Immature natural killer cell (primary cell): ENCODE data around the gene ABI3. TPM values are rescaled to one million over a fixed set of nuclear protein-coding genes. Genes with fewer than 3 reads are reported as not detected.
"Not testable (repeated sequence)": the region's sequence is repeated elsewhere in the genome, so short reads cannot be mapped to it uniquely, and the experiment has no call there.

ENCODE experiments used
- DNase-seq, 3 donors: peaks; one replicate each; pipeline ENCODE4 v3.0.0; 2022; ENCODE audit warnings: mixed read lengths in 1 of 3
- H3K27ac Mint-ChIP-seq, 6 donors: one replicate each; pipeline ENCODE4 v1.8.0; 2020; ENCODE audit warnings: mixed read lengths in 6 of 6, mild to moderate bottlenecking in 5 of 6, inconsistent platforms in 4 of 6, moderate library complexity in 3 of 6
- H3K27me3 Mint-ChIP-seq, 3 donors: one replicate each; pipeline ENCODE4 v1.8.0; 2020 to 2021; ENCODE audit warnings: low read depth in 3 of 3, mild to moderate bottlenecking in 3 of 3, mixed read lengths in 3 of 3, moderate library complexity in 3 of 3, inconsistent platforms in 1 of 3
- H3K36me3 Mint-ChIP-seq, 3 donors: one replicate each; pipeline ENCODE4 v1.8.0; 2020; ENCODE audit warnings: mixed read lengths in 3 of 3, inconsistent platforms in 2 of 3, mild to moderate bottlenecking in 2 of 3
- H3K4me1 Mint-ChIP-seq, 2 donors: one replicate each; pipeline ENCODE4 v1.8.0; 2020; ENCODE audit warnings: inconsistent platforms in 2 of 2, mild to moderate bottlenecking in 2 of 2, mixed read lengths in 2 of 2, moderate library complexity in 1 of 2
- H3K4me3 Mint-ChIP-seq, 5 donors: one replicate each; pipeline ENCODE4 v1.8.0; 2020; ENCODE audit warnings: mild to moderate bottlenecking in 5 of 5, mixed read lengths in 5 of 5, inconsistent platforms in 3 of 5, moderate library complexity in 3 of 5
- H3K9me3 Mint-ChIP-seq, 6 donors: one replicate each; pipeline ENCODE4 v1.8.0; 2020; ENCODE audit warnings: mild to moderate bottlenecking in 6 of 6, mixed read lengths in 6 of 6, inconsistent platforms in 4 of 6, moderate library complexity in 3 of 6
- polyA plus RNA-seq, 3 donors: library from polyadenylated mRNA; unstranded; fragments of 300-500 nt; fragmentation: Illumina TruSeq; gene quantifications; one replicate each; pipeline ENCODE4 v1.2.3, GENCODE V29; 2021

The ABI3 gene
- polyA plus RNA-seq, 3 donors from 2014 or later: 149 to 338 (median 289) TPM

DNA sequence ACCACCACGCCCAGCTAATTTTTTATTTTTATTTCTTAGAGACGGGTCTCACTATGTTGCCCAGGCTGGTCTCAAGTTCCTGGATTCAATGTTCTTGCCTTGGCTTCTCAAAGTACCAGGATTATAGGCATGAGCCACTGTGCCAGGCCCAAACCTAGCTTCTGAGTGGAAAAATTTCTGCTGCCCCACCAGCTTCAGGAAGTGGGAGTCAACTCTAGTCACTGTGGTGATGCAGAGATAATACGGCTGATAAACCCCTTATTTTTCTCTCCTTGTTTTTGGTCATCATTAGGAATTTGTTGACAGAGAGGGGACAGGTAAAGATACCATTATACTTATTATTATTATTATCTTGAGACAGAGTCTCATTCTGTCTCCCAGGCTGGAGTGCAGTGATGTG lies 47.9 kb downstream of the ABI3 start:
- H3K36me3 Mint-ChIP-seq: no peaks in the 10 kb centered on the region

DNA sequence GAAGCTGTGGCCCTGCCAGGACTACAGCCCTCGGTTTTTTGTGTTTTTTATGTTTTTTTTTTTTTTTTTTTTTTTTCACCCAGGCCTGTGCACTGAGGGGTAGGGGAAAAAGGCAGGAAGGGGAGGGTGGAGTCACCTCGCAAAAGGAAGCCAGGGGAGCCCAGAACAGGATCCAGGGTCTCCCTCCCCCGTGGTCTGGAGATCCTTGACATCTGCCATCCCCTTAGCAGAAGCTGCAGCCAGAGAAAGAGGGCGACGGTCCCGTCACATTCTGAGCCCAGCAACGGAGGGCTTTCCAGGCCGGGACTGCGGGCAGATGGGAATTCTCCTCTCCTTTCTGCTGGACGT lies 49.1 kb downstream of the ABI3 start:
- Mint-ChIP-seq H3K4me3 (peak overlapping the region; percentile 76 to 87 (median 82)), H3K9me3 (no peaks in the 10 kb centered on the region), H3K36me3 (no peaks in the 10 kb centered on the region), H3K27ac (peak overlapping the region in 1 of 6 donors; percentile 51), H3K27me3 (peaks cover 4 to 7% (median 6%) of the 10 kb centered on the region in 3 donors), H3K4me1 (peaks cover 9 to 16% of the 10 kb centered on the region in 2 donors)
- no peak for DNase-seq

More for the DNA sequence above, 47.9 kb downstream of the ABI3 start:
- no peaks in the 10 kb centered on the region for H3K9me3 Mint-ChIP-seq
- no peak for DNase-seq
- no peak overlapping the region for H3K27ac Mint-ChIP-seq
- peaks cover 2 to 7% (median 6%) of the 10 kb centered on the region in 3 donors for H3K27me3 Mint-ChIP-seq
- peaks cover 9 to 16% of the 10 kb centered on the region in 2 donors for H3K4me1 Mint-ChIP-seq
- H3K4me3 Mint-ChIP-seq: no peak overlapping the region

DNA sequence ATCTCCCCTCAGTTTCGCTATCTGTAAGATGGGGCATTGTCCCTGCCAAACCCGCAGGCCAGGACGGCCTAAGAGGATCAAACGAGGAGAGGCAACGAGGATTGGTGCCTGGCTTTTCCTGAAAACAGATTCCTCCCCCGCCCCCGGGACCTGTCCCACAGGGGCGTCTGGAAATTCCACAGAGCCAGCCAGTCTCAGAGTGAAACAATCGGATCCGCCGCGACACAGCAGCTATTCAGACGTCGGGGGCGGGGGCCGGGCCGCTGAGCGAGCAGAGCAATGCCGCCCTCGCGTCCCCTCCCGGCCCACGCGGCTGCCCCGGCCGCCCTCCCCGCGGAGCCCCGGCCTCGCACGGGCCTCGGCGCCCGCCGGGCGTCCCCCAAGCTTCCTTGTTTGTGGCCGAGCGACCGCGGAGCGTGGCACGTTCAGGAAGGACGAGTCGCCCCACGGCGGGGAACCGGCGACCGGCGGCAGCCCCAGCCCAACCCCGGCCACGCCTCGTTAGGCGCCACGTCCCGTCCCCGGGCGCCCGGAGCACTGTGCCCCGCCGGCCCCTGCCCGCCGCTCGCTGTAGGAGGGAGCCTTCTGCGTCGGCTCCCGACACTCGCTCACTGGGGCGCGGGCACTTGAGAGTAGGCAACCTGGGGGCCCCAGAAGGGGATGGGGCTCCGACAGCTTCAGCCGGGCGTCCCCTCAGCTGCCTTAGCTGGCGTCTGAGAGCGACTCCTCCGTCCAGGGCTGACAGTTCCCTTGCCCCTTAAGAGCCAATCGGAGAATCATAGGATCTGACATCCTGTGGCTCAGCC lies 49.7 kb downstream of the ABI3 start:
- peak overlapping the region in 4 of 6 donors; percentile 35 to 73 (median 58) for H3K27ac Mint-ChIP-seq
- H3K27me3 Mint-ChIP-seq: peaks cover 6 to 8% (median 7%) of the 10 kb centered on the region in 3 donors

DNA sequence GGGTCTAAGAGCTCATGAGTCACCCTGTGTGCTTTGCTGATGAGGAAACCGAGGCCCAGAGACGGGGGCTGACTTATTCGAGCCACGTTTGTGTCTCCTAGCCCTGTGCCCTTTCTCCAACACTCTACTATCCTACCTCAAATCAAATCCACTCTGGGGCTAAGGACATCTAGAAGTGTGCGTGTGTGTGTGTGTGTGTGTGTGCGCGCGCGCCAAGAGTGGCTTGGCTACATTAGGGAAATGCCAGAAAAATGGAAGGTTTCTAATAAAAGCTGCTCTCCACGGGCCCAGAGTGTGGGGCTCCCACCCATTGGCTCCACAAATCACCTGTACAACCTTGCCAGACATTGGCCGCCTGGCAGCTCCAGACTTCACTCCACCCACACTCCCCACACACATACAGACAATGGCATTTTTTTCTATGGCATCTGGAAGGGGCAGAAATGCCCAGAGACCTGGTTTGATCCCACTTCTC lies 50.3 kb downstream of the ABI3 start:
- Mint-ChIP-seq H3K4me1 (peaks cover 9 to 16% of the 10 kb centered on the region in 2 donors), H3K9me3 (no peaks in the 10 kb centered on the region), H3K36me3 (no peaks in the 10 kb centered on the region), H3K27me3 (peaks cover 6 to 9% (median 7%) of the 10 kb centered on the region in 3 donors), H3K4me3 (peak overlapping the region; percentile 73 to 81 (median 79)), H3K27ac (peak overlapping the region in 3 of 6 donors; percentile 16 to 65 (median 35))
- DNase-seq: peak in 1 of 3 donors; percentile 9

More for the DNA sequence above, 49.7 kb downstream of the ABI3 start:
- Mint-ChIP-seq H3K9me3 (no peaks in the 10 kb centered on the region), H3K4me1 (peaks cover 9 to 16% of the 10 kb centered on the region in 2 donors), H3K4me3 (peak overlapping the region; percentile 76 to 87 (median 82)), H3K36me3 (no peaks in the 10 kb centered on the region)
- peak; percentile 58 to 63 (median 60) for DNase-seq

DNA sequence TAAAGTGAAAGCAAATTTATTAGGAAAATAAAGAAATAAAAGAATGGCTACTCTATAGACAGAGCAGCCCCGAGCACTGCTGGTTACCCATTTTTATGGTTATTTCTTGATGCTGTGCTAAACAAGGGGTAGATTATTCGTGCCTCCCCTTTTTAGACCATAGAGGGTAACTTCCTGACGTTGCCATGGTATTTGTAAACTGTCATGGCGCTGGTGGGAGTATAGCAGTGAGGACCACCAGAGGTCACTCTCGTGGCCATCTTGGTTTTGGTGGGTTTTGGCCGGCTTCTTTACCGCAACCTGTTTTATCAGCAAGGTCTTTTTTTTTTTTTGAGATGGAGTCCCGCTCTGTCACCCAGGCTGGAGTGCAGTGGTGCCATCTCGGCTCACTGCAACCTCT lies 51.0 kb downstream of the ABI3 start:
- not testable (repeated sequence) for H3K9me3 Mint-ChIP-seq, DNase-seq, H3K36me3 Mint-ChIP-seq
- Mint-ChIP-seq H3K4me1 (peaks cover 9 to 16% of the 10 kb centered on the region in 2 donors), H3K27ac (peak overlapping the region in 1 of 6 donors; percentile 65), H3K4me3 (peak overlapping the region in 4 of 5 donors; percentile 76 to 81 (median 80)), H3K27me3 (peaks cover 7 to 10% (median 7%) of the 10 kb centered on the region in 3 donors)

DNA sequence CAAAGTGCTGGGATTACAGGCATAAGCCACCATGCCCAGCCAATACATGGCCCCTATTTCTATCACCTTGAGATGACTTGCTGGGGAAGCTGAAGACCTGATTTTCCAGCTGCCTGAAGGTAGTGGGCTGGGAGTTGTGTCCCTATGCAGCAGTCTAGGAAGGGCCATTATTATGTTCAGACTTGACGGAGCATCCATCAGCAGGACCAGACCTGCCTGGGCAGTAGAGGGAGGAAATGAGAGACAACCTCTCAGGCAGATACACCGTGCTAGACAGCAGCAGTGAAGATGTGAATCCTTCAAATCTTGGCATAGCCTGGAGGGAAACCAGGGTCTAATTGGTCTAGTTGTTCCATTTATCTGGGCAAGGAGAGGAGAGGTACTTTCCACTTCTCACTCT lies 55.7 kb downstream of the ABI3 start:
- no peak overlapping the region for H3K4me3 Mint-ChIP-seq
- H3K9me3 Mint-ChIP-seq: no peaks in the 10 kb centered on the region
- peaks cover 1 to 2% of the 10 kb centered on the region in 2 donors for H3K4me1 Mint-ChIP-seq
- H3K36me3 Mint-ChIP-seq: no peaks in the 10 kb centered on the region
- DNase-seq: no peak
- peaks cover 3 to 13% (median 4%) of the 10 kb centered on the region in 3 donors for H3K27me3 Mint-ChIP-seq
- H3K27ac Mint-ChIP-seq: no peak overlapping the region

DNA sequence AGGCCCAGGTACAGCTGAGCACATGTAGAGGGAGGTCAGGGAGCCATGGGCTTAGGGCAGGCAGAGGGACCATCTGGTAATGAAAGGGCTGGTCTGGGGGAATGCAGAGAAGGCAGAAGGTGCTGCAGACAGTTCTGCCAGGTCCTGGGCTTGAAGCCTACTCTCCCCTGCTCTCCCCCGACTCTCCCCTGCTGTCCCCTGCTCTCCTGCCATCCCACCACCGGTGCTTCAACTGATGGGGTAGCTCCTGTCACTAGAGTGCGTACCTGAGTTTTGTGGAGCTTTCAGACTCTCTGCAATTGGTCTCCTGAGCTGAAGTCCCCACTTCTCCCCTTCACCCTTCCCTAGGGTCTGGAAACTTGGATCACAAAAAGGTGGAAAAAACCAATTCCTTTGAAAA lies 57.4 kb downstream of the ABI3 start:
- Mint-ChIP-seq H3K27ac (no peak overlapping the region), H3K4me3 (no peak overlapping the region), H3K9me3 (no peaks in the 10 kb centered on the region), H3K27me3 (peaks cover 3 to 13% (median 3%) of the 10 kb centered on the region in 3 donors), H3K36me3 (no peaks in the 10 kb centered on the region), H3K4me1 (no peaks in the 10 kb centered on the region)
- no peak for DNase-seq

DNA sequence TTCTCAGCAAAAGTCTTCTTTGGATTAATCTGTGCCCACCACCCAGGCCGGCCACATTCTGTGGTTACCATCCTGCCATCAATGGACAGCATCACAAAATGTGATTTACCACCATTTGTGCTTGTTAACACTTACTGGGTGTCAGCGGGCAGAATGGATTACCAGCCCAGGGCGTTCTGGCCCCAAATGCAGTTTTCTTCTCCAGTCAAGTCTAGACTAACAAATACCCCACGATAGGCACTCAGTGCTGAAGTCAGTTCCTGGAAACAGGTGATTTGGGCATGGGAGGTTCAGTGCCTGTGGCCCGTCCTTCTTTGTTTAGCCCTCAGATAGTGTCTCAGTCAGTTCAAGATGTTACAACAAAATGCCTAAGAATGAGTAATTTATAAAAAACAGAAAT lies 58.8 kb downstream of the ABI3 start:
- Mint-ChIP-seq H3K9me3 (no peaks in the 10 kb centered on the region), H3K27ac (no peak overlapping the region), H3K36me3 (no peaks in the 10 kb centered on the region), H3K4me1 (no peaks in the 10 kb centered on the region), H3K27me3 (peaks cover 0 to 8% (median 3%) of the 10 kb centered on the region in 3 donors), H3K4me3 (no peak overlapping the region)
- DNase-seq: no peak

Other genes with a start within 250 kb of the ABI3 start
- gene GIP, start 242.1 kb upstream of the ABI3 start, polyA plus RNA-seq: not detected
- not detected for gene IGF2BP1, start 213.3 kb upstream of the ABI3 start, polyA plus RNA-seq
- not detected for gene B4GALNT2, start 77.9 kb upstream of the ABI3 start, polyA plus RNA-seq
- 100 to 1,000 TPM; 110 to 238 (median 131) TPM for gene GNGT2, start 133 bp upstream of the ABI3 start, polyA plus RNA-seq
- gene PHOSPHO1, start 20.1 kb downstream of the ABI3 start, polyA plus RNA-seq: 1 to 10 TPM in 2 of 3 donors, under 1 TPM in 1; 0.77 to 3.6 (median 2.0) TPM
- gene ZNF652, start 151.5 kb downstream of the ABI3 start, polyA plus RNA-seq: 10 to 100 TPM in 2 of 3 donors, 1 to 10 TPM in 1; 9.7 to 25.8 (median 16.0) TPM
- 100 to 1,000 TPM; 166 to 274 (median 228) TPM for gene PHB1, start 204.2 kb downstream of the ABI3 start, polyA plus RNA-seq